ENCODE measurements around the gene ZNF25. TPM values are rescaled to one million over a fixed set of nuclear protein-coding genes. Genes with fewer than 3 reads are reported as not detected.

ZNF25 gene
- total and polyA plus RNA-seq, 9 of the 15 experiments (the other 6 are each of a cell fraction or from before 2014, with no cell fraction given): 0.62 to 2.3 (median 1.6) TPM

DNA sequence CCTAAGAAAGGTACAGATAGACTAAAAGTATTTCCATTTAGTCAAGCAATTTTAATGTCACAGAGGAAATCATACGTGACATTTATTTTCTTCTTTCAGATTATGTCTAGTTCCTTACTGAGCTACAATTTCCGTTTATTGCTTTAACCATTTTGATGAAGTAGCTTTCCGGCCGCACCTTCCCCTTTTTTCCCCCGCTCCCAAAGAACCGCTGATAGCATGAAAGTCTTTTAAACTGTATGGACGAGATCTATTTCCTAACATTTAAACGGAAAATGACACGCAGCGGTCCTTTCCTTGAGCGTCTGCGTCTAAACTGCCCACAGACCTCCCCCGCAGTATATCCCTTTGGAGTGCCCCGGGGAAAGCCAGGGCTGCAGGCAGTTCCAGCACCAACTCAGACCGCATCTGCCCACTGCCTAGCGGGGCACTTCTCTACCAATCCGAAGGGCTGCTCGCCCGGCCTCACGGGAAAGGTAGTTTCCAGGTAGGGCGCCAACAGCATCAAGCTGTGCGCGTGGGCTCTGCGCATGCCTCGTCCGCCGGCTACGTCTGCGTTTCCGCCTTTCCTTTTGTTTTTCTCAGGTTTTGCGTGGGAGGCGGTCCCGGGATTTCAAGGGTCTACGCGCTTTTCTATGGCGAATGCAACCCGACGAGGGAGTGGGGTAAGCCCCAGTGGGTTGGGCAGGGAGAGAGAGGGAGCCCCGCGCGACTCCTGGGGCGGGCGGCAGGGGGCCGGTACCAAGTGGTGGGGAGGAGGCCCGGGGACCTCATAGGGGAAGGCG is 33.9 kb upstream of the ZNF25 start, which contains the start of gene ZNF33A (continued):
- TF ChIP-seq HNRNPL (IDR thresholded peaks at IDR 0.05; ENCODE audit: low read depth, low read length): 0 out of 2 replicates have a peak, but pooled peaks have one; percentile 12
- TF ChIP-seq ATF7 (IDR thresholded peaks at IDR 0.05): peak; percentile 41; the same call in 1 of the 2 replicates
- peak; percentile 82; the same call in 1 of the 2 replicates for TF ChIP-seq POLR2G (IDR thresholded peaks at IDR 0.05; ENCODE audit: low read depth, low read length)
- TF ChIP-seq ELF1 (tag; IDR thresholded peaks at IDR 0.05): peak; percentile 88
- no peak for TF ChIP-seq MTF1 (CRISPR knock-in tag; IDR thresholded peaks at IDR 0.05; ENCODE audit: borderline replicate concordance)
- TF ChIP-seq MYBL2 (IDR thresholded peaks at IDR 0.05; ENCODE audit: low read depth): 0 out of 2 replicates have a peak, but pooled peaks have one; percentile 32
- TF ChIP-seq MYBL2 (CRISPR knock-in tag; IDR thresholded peaks at IDR 0.05; ENCODE audit: borderline replicate concordance): no peak
- 0 out of 2 replicates have a peak, but pooled peaks have one; percentile 15 for TF ChIP-seq KAT7 (CRISPR knock-in tag; IDR thresholded peaks at IDR 0.05; ENCODE audit: borderline replicate concordance)
- TF ChIP-seq, protein P1, sequence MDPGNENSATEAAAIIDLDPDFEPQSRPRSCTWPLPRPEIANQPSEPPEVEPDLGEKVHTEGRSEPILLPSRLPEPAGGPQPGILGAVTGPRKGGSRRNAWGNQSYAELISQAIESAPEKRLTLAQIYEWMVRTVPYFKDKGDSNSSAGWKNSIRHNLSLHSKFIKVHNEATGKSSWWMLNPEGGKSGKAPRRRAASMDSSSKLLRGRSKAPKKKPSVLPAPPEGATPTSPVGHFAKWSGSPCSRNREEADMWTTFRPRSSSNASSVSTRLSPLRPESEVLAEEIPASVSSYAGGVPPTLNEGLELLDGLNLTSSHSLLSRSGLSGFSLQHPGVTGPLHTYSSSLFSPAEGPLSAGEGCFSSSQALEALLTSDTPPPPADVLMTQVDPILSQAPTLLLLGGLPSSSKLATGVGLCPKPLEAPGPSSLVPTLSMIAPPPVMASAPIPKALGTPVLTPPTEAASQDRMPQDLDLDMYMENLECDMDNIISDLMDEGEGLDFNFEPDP (CRISPR knock-in tag; IDR thresholded peaks at IDR 0.05): no peak
- peak; percentile 4; the same call in 1 of the 2 replicates for TF ChIP-seq SUPT5H (IDR thresholded peaks at IDR 0.05)
- peak; percentile 50 for TF ChIP-seq CREM (IDR thresholded peaks at IDR 0.05; ENCODE audit: low read depth)
- TF ChIP-seq, protein P2, sequence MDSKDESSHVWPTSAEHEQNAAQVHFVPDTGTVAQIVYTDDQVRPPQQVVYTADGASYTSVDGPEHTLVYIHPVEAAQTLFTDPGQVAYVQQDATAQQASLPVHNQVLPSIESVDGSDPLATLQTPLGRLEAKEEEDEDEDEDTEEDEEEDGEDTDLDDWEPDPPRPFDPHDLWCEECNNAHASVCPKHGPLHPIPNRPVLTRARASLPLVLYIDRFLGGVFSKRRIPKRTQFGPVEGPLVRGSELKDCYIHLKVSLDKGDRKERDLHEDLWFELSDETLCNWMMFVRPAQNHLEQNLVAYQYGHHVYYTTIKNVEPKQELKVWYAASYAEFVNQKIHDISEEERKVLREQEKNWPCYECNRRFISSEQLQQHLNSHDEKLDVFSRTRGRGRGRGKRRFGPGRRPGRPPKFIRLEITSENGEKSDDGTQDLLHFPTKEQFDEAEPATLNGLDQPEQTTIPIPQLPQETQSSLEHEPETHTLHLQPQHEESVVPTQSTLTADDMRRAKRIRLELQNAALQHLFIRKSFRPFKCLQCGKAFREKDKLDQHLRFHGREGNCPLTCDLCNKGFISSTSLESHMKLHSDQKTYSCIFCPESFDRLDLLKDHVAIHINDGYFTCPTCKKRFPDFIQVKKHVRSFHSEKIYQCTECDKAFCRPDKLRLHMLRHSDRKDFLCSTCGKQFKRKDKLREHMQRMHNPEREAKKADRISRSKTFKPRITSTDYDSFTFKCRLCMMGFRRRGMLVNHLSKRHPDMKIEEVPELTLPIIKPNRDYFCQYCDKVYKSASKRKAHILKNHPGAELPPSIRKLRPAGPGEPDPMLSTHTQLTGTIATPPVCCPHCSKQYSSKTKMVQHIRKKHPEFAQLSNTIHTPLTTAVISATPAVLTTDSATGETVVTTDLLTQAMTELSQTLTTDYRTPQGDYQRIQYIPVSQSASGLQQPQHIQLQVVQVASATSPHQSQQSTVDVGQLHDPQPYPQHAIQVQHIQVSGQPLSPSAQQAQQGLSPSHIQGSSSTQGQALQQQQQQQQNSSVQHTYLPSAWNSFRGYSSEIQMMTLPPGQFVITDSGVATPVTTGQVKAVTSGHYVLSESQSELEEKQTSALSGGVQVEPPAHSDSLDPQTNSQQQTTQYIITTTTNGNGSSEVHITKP (IDR thresholded peaks at IDR 0.05; ENCODE audit: partially characterized antibody): peak; percentile 82
- peak; percentile 42; the same call in 1 of the 2 replicates for TF ChIP-seq RB1 (IDR thresholded peaks at IDR 0.05; ENCODE audit: low read depth)
- TF ChIP-seq FOXK2 (conservative IDR thresholded peaks at IDR 0.05 in 1 of 2, IDR thresholded peaks at IDR 0.05 in 1 of 2; ENCODE audit: low read depth in 2 of 2): peak in 1 of 2 experiments; percentile 19; a peak in 1 of 4 replicates
- TF ChIP-seq, protein P3, sequence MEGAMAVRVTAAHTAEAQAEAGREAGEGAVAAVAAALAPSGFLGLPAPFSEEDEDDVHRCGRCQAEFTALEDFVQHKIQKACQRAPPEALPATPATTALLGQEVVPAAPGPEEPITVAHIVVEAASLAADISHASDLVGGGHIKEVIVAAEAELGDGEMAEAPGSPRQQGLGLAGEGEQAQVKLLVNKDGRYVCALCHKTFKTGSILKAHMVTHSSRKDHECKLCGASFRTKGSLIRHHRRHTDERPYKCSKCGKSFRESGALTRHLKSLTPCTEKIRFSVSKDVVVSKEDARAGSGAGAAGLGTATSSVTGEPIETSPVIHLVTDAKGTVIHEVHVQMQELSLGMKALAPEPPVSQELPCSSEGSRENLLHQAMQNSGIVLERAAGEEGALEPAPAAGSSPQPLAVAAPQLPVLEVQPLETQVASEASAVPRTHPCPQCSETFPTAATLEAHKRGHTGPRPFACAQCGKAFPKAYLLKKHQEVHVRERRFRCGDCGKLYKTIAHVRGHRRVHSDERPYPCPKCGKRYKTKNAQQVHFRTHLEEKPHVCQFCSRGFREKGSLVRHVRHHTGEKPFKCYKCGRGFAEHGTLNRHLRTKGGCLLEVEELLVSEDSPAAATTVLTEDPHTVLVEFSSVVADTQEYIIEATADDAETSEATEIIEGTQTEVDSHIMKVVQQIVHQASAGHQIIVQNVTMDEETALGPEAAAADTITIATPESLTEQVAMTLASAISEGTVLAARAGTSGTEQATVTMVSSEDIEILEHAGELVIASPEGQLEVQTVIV (CRISPR knock-in tag; IDR thresholded peaks at IDR 0.05; ENCODE audit: borderline replicate concordance): no peak

Data from K562 (cell line).